Measurements from ENCODE around the gene ZBTB12. TPM values are rescaled to one million over a fixed set of nuclear protein-coding genes. Genes with fewer than 3 reads are reported as not detected.

ZBTB12 gene
- total RNA-seq, 1 donor from 2014 or later, result 3.6 TPM

- DNase-seq (ENCODE audit: low read depth in 2 of 2), result no peak
Observed at GRCh38 chr6:31850765-31851484, 51.0 kb downstream of the ZBTB12 start.

Other genes starting within 250 kb of the ZBTB12 start
- gene BAG6, start 249.4 kb downstream of the ZBTB12 start, total RNA-seq, result 88.3 and 111 TPM in 2 replicates
- gene APOM, start 246.2 kb downstream of the ZBTB12 start, total RNA-seq, result 0.22 and 0.40 TPM in 2 replicates
- gene C6orf47, start 241.3 kb downstream of the ZBTB12 start, total RNA-seq, result 15.5 and 24.0 TPM in 2 replicates
- gene GPANK1, start 237.1 kb downstream of the ZBTB12 start, total RNA-seq, result 8.5 and 12.1 TPM in 2 replicates
- 64.1 and 67.6 TPM in 2 replicates for gene CSNK2B, start 236.0 kb downstream of the ZBTB12 start, total RNA-seq
- gene LY6G5B, start 232.1 kb downstream of the ZBTB12 start, total RNA-seq, result 0.44 and 1.2 TPM in 2 replicates
- 1.4 and 1.7 TPM in 2 replicates for gene LY6G5C, start 221.0 kb downstream of the ZBTB12 start, total RNA-seq
- gene ABHD16A, start 198.8 kb downstream of the ZBTB12 start, total RNA-seq, result 41.2 and 69.8 TPM in 2 replicates
- gene LY6G6F, start 195.2 kb downstream of the ZBTB12 start, total RNA-seq, result not detected in 2 replicates
- gene LY6G6D, start 186.7 kb downstream of the ZBTB12 start, total RNA-seq, result not detected in 2 replicates
- gene LY6G6C, start 180.3 kb downstream of the ZBTB12 start, total RNA-seq, result not detected in 2 replicates
- gene MPIG6B, start 178.7 kb downstream of the ZBTB12 start, total RNA-seq, result not detected in 2 replicates
- gene DDAH2, start 172.8 kb downstream of the ZBTB12 start, total RNA-seq, result 109 and 159 TPM in 2 replicates
- gene CLIC1, start 165.6 kb downstream of the ZBTB12 start, total RNA-seq, result 469 and 552 TPM in 2 replicates
- 1.4 and 2.6 TPM in 2 replicates for gene MSH5, start 162.1 kb downstream of the ZBTB12 start, total RNA-seq
- gene SAPCD1, start 139.4 kb downstream of the ZBTB12 start, total RNA-seq, result 1.6 and 2.0 TPM in 2 replicates
- under 0.01 and 0.40 TPM in 2 replicates for gene VWA7, start 124.8 kb downstream of the ZBTB12 start, total RNA-seq
- gene VARS1, start 106.3 kb downstream of the ZBTB12 start, total RNA-seq, result 36.3 and 39.0 TPM in 2 replicates
- 29.2 and 29.8 TPM in 2 replicates for gene LSM2, start 95.1 kb downstream of the ZBTB12 start, total RNA-seq
- 0.87 and 1.8 TPM in 2 replicates for gene HSPA1L, start 86.8 kb downstream of the ZBTB12 start, total RNA-seq
- gene HSPA1A, start 86.5 kb downstream of the ZBTB12 start, total RNA-seq, result 40.8 and 93.3 TPM in 2 replicates
- 23.8 and 30.2 TPM in 2 replicates for gene HSPA1B, start 74.3 kb downstream of the ZBTB12 start, total RNA-seq
- 41.2 and 50.0 TPM in 2 replicates for gene NEU1, start 39.3 kb downstream of the ZBTB12 start, total RNA-seq
- gene SLC44A4, start 23.1 kb downstream of the ZBTB12 start, total RNA-seq, result not detected in 2 replicates
- gene EHMT2, start 4.4 kb downstream of the ZBTB12 start, total RNA-seq, result 25.7 and 28.0 TPM in 2 replicates
- gene C2, start 25.6 kb upstream of the ZBTB12 start, total RNA-seq, result under 0.01 TPM in 1 of 2 replicates, not detected in the other
- 0.44 and 0.60 TPM in 2 replicates for gene CFB, start 44.0 kb upstream of the ZBTB12 start, total RNA-seq
- 54.3 and 55.8 TPM in 2 replicates for gene NELFE, start 56.9 kb upstream of the ZBTB12 start, total RNA-seq
- 22.7 and 30.2 TPM in 2 replicates for gene SKIC2, start 57.1 kb upstream of the ZBTB12 start, total RNA-seq
- 5.9 and 10.1 TPM in 2 replicates for gene DXO, start 70.1 kb upstream of the ZBTB12 start, total RNA-seq
- 0.44 and 1.8 TPM in 2 replicates for gene C4A, start 80.0 kb upstream of the ZBTB12 start, total RNA-seq
- 0.44 and 1.4 TPM in 2 replicates for gene C4B, start 112.7 kb upstream of the ZBTB12 start, total RNA-seq
- not detected in 2 replicates for gene CYP21A2, start 136.3 kb upstream of the ZBTB12 start, total RNA-seq
- 0.44 and 4.2 TPM in 2 replicates for gene TNXB, start 207.3 kb upstream of the ZBTB12 start, total RNA-seq
- gene ATF6B, start 226.2 kb upstream of the ZBTB12 start, total RNA-seq, result 9.6 and 11.5 TPM in 2 replicates
- 4.0 and 5.0 TPM in 2 replicates for gene FKBPL, start 228.2 kb upstream of the ZBTB12 start, total RNA-seq
- 0.20 TPM in 1 of 2 replicates, not detected in the other for gene PRRT1, start 249.9 kb upstream of the ZBTB12 start, total RNA-seq

All from lung microvascular endothelial cell (primary cell).